Suprapubic skin (tissue), 3 donors: ENCODE data around the gene CORO1C.

Experiments used
- CTCF ChIP-seq, 2 donors: fragments of 200-600 bp in 1 of 2; fragments of 450-650 bp in 1 of 2; sonication (generic) in 1 of 2; IDR thresholded peaks; one replicate each; pipeline ENCODE4 v1.5.1; 2016 to 2019; ENCODE audit warnings: antibody characterized with exemption in 2 of 2, mild to moderate bottlenecking in 1 of 2, moderate library complexity in 1 of 2
- POLR2AphosphoS5 ChIP-seq, 3 donors: sonication (generic); formaldehyde crosslinking; IDR thresholded peaks; one replicate each; pipeline ENCODE4 v1.6.1; 2017; ENCODE audit warnings: antibody characterized with exemption in 3 of 3

GRCh38 chr12:108709697-108710096 is 21.6 kb downstream of the CORO1C start:
- TF ChIP-seq CTCF (IDR thresholded peaks at IDR 0.05) (no peak), POLR2AphosphoS5 (IDR thresholded peaks at IDR 0.05) (no peak)
